ENCODE results near the gene NLRC4. TPM values are rescaled to one million over a fixed set of nuclear protein-coding genes. Genes with fewer than 3 reads are reported as not detected.
A peak's percentile ranks its signal among the peaks of the same experiment; 100 is the strongest.

Gene NLRC4
- total and polyA plus RNA-seq, 9 of the 15 experiments (the other 6 are each of a cell fraction or from before 2014, with no cell fraction given): 0.03 to 0.18 (median 0.06) TPM; not detected in 2

- TF ChIP-seq ZBTB2 (IDR thresholded peaks at IDR 0.05) (no peak), ETV1 (tag; conservative IDR thresholded peaks at IDR 0.05; ENCODE audit: low read depth) (peak; percentile 75), E2F1 (CRISPR knock-in tag; IDR thresholded peaks at IDR 0.05) (peak; percentile 69; the same call in 1 of the 2 replicates), COPS2 (conservative IDR thresholded peaks at IDR 0.05) (no peak), PBX2 (CRISPR knock-in tag; IDR thresholded peaks at IDR 0.05; ENCODE audit: low read depth) (no peak), PBX2 (tag; conservative IDR thresholded peaks at IDR 0.05; ENCODE audit: low read depth) (no peak), ZNF395 (CRISPR knock-in tag; IDR thresholded peaks at IDR 0.05) (peak; percentile 52; the same call in 1 of the 2 replicates), ZNF511 (CRISPR knock-in tag; IDR thresholded peaks at IDR 0.05) (peak; percentile 92), NCOA1 (IDR thresholded peaks at IDR 0.05; ENCODE audit: low read depth) (no peak), ATF7 (IDR thresholded peaks at IDR 0.05) (peak; percentile 49), TBL1XR1 (IDR thresholded peaks at IDR 0.05; ENCODE audit: low read length in 2 of 2) (no peak), FIP1L1 (IDR thresholded peaks at IDR 0.05; ENCODE audit: low read depth, low read length, poor library complexity, severe bottlenecking) (peak; percentile 25), ZNF431 (CRISPR knock-in tag; IDR thresholded peaks at IDR 0.05) (no peak; the same call in 1 of the 2 replicates), MXD1 (CRISPR knock-in tag; IDR thresholded peaks at IDR 0.05; ENCODE audit: borderline replicate concordance, poor library complexity, severe bottlenecking) (peak; percentile 22), HMG20B (CRISPR knock-in tag; IDR thresholded peaks at IDR 0.05) (no peak), TAL1 (IDR thresholded peaks at IDR 0.05) (no peak), SLC30A9 (CRISPR knock-in tag; IDR thresholded peaks at IDR 0.05) (no peak), ZNF644 (tag; IDR thresholded peaks at IDR 0.05; ENCODE audit: low read depth) (no peak), CBX1 (IDR thresholded peaks at IDR 0.05; ENCODE audit: low read depth) (peak; percentile 50; the same call in 1 of the 2 replicates)
These were observed 13.2 kb upstream of the NLRC4 start, which contains the start of gene YIPF4 (continued) for GRCh38 chr2:32277674-32278477.
